ENCODE measurements around the gene E2F2.

GRCh38 chr1:23558140-23558871, 27.3 kb upstream of the E2F2 start:
- no peak for TF ChIP-seq ZNF562 (CRISPR knock-in tag; IDR thresholded peaks at IDR 0.05; ENCODE audit: borderline replicate concordance)
- peak; percentile 66 to 82; a peak in 3 of 4 replicates for TF ChIP-seq EP300 (IDR thresholded peaks at IDR 0.05; ENCODE audit: low read depth in 2 of 2, low read length in 2 of 2)
- peak; percentile 85 for TF ChIP-seq EP300 (CRISPR knock-in tag; IDR thresholded peaks at IDR 0.05; ENCODE audit: borderline replicate concordance)

All from HepG2 (cell line).